Suprapubic skin (tissue), 4 donors: ENCODE results near the gene MAK. TPM values are rescaled to one million over a fixed set of nuclear protein-coding genes. Genes with fewer than 3 reads are reported as not detected.

Experiments used
- DNase-seq, 2 donors: peaks; one replicate each; pipeline ENCODE4 v3.0.0-alpha.2; 2019; ENCODE audit warnings: low spot score in 2 of 2
- H3K27ac ChIP-seq: fragments of 200-600 bp; sonication (generic); one replicate; pipeline ENCODE4 v1.5.1; 2019
- H3K27me3 ChIP-seq: fragments of 200-600 bp; sonication (generic); one replicate; pipeline ENCODE4 v1.5.1; 2019
- H3K36me3 ChIP-seq: fragments of 200-600 bp; sonication (generic); one replicate; pipeline ENCODE4 v1.5.1; 2019
- H3K4me1 ChIP-seq: fragments of 200-600 bp; sonication (generic); one replicate; pipeline ENCODE4 v1.5.1; 2019
- H3K4me3 ChIP-seq: fragments of 200-600 bp; sonication (generic); one replicate; pipeline ENCODE4 v1.5.1; 2019; ENCODE audit warnings: mild to moderate bottlenecking
- H3K9me3 ChIP-seq: fragments of 200-600 bp; sonication (generic); one replicate; pipeline ENCODE4 v1.5.1; 2019
- EP300 ChIP-seq: sonication (generic); formaldehyde crosslinking; IDR thresholded peaks from one replicate; pipeline ENCODE4 v1.6.1; 2017; ENCODE audit warnings: antibody characterized with exemption
- POLR2A ChIP-seq, 2 donors: fragments of 450-650 bp; IDR thresholded peaks; one replicate each; pipeline ENCODE4 v1.6.1; 2017; ENCODE audit warnings: antibody characterized with exemption in 2 of 2, mild to moderate bottlenecking in 2 of 2, moderate library complexity in 2 of 2
- POLR2AphosphoS5 ChIP-seq, 3 donors: sonication (generic); formaldehyde crosslinking; IDR thresholded peaks; one replicate each; pipeline ENCODE4 v1.6.1; 2017; ENCODE audit warnings: antibody characterized with exemption in 3 of 3
- WGBS: methylation state at CpG from one replicate; pipeline ENCODE4 v1.1.5; 2018; 5-methylcytosine and 5-hydroxymethylcytosine counted together
- total RNA-seq, 4 donors: library from RNA; depleted of rRNA; stranded (reverse); fragments of >200 nt; gene quantifications; one replicate each; pipeline ENCODE4 v1.1.0, GENCODE V29; 2016
- TF ChIP-seq, protein P1 (sequence below), 2 donors: fragments of 200-600 bp in 1 of 2; fragments of 450-650 bp in 1 of 2; sonication (generic) in 1 of 2; IDR thresholded peaks; one replicate each; pipeline ENCODE4 v1.5.1; 2016 to 2019; ENCODE audit warnings: antibody characterized with exemption in 2 of 2, mild to moderate bottlenecking in 1 of 2, moderate library complexity in 1 of 2

MAK gene
- total RNA-seq, 4 donors from 2014 or later = 0.26 to 0.49 TPM; not detected in 2

DNA sequence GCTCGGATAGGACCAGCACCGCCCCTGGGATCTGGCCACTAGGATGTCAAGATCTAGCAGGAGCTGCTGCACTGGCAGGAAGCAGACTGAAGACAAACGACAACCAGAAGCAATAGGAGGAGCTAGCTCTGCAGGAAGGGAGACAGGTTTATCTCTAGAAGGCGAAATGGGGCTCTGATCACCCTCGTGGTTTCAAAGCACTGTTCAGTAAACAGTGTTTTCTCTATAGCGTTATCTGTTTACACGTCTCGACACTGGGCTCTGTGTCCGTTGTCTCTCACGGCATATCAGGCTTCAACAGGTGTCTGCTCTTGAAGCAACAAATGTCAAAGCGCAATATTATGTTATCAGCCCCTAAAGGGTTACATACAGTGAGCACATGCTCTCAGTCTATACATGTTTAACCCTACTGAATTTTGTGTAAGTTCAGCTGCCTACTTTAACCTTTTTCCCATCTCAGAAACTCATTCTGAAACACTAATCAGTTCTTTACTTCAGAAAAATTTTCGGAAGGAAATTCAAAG, 66.9 kb downstream of the MAK start:
- Histone ChIP-seq H3K4me3 (no peak overlapping the region), H3K36me3 (peaks cover 33% of the 10 kb centered on the region), H3K27me3 (no peaks in the 10 kb centered on the region)

GRCh38 chr6:10769419-10769818, 68.9 kb downstream of the MAK start:
- Histone ChIP-seq H3K27me3 (no peaks in the 10 kb centered on the region), H3K27ac (no peak overlapping the region), H3K4me1 (no peaks in the 10 kb centered on the region), H3K36me3 (peaks cover 17% of the 10 kb centered on the region), H3K9me3 (no peaks in the 10 kb centered on the region), H3K4me3 (no peak overlapping the region)
- TF ChIP-seq, protein P1, sequence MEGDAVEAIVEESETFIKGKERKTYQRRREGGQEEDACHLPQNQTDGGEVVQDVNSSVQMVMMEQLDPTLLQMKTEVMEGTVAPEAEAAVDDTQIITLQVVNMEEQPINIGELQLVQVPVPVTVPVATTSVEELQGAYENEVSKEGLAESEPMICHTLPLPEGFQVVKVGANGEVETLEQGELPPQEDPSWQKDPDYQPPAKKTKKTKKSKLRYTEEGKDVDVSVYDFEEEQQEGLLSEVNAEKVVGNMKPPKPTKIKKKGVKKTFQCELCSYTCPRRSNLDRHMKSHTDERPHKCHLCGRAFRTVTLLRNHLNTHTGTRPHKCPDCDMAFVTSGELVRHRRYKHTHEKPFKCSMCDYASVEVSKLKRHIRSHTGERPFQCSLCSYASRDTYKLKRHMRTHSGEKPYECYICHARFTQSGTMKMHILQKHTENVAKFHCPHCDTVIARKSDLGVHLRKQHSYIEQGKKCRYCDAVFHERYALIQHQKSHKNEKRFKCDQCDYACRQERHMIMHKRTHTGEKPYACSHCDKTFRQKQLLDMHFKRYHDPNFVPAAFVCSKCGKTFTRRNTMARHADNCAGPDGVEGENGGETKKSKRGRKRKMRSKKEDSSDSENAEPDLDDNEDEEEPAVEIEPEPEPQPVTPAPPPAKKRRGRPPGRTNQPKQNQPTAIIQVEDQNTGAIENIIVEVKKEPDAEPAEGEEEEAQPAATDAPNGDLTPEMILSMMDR (IDR thresholded peaks at IDR 0.05) = no peak
- TF ChIP-seq EP300 = no peak
- TF ChIP-seq POLR2AphosphoS5 (IDR thresholded peaks at IDR 0.05) = no peak
- no peak for TF ChIP-seq POLR2A (IDR thresholded peaks at IDR 0.05)
- WGBS = 80% methylated on average over 3 of the region's 3 CpGs
- DNase-seq = no peak

More for the DNA sequence above, 66.9 kb downstream of the MAK start:
- no peak for DNase-seq
- Histone ChIP-seq H3K4me1 (no peaks in the 10 kb centered on the region), H3K9me3 (no peaks in the 10 kb centered on the region), H3K27ac (no peak overlapping the region)
- 82% methylated on average over 12 of the region's 12 CpGs for WGBS
- TF ChIP-seq, protein P1 (IDR thresholded peaks at IDR 0.05) = no peak
- TF ChIP-seq POLR2AphosphoS5 (IDR thresholded peaks at IDR 0.05) = no peak
- no peak for TF ChIP-seq POLR2A (IDR thresholded peaks at IDR 0.05)
- TF ChIP-seq EP300 = no peak

- Histone ChIP-seq H3K4me1 (peaks cover 11% of the 10 kb centered on the region), H3K9me3 (no peaks in the 10 kb centered on the region), H3K27me3 (no peaks in the 10 kb centered on the region), H3K4me3 (no peak overlapping the region), H3K36me3 (no peaks in the 10 kb centered on the region), H3K27ac (no peak overlapping the region)
- TF ChIP-seq, protein P1 (IDR thresholded peaks at IDR 0.05) = no peak
- TF ChIP-seq EP300 (no peak), POLR2A (IDR thresholded peaks at IDR 0.05) (no peak), POLR2AphosphoS5 (IDR thresholded peaks at IDR 0.05) (no peak)
- no peak for DNase-seq
- WGBS = 80% methylated on average over 2 of the region's 2 CpGs
These were observed 75.3 kb downstream of the MAK start for GRCh38 chr6:10763006-10763405.

DNA sequence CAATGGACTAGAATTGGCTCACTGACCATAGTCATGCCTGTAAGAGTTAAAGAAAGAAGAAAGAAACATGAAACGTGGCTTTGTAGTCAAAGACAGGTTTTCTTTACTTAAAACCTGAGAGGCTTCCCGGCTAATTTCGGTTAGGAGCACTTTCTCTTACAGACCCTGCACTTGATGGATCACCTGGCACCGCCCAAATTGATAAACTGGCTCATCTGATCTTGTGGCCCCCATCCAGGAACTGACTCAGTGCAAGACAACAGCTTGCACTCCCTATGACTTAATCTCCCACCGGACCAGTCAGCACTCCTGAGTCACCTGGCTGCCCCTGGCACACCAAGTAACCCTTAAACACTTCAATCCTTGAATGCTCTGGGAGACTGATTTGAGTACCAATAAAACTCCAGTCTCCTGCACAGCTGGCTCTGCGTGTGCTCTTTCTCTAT, 78.4 kb downstream of the MAK start:
- Histone ChIP-seq H3K27ac (no peak overlapping the region), H3K9me3 (no peaks in the 10 kb centered on the region), H3K4me3 (no peak overlapping the region), H3K36me3 (peaks cover 26% of the 10 kb centered on the region), H3K4me1 (peaks cover 11% of the 10 kb centered on the region), H3K27me3 (no peaks in the 10 kb centered on the region)
- WGBS = 40% methylated on average over 6 of the region's 6 CpGs
- no peak for DNase-seq
- no peak for TF ChIP-seq POLR2A (IDR thresholded peaks at IDR 0.05)
- TF ChIP-seq, protein P1 (IDR thresholded peaks at IDR 0.05) = no peak
- no peak for TF ChIP-seq EP300
- no peak for TF ChIP-seq POLR2AphosphoS5 (IDR thresholded peaks at IDR 0.05)

- Histone ChIP-seq H3K36me3 (peaks cover 31% of the 10 kb centered on the region), H3K27ac (no peak overlapping the region), H3K9me3 (no peaks in the 10 kb centered on the region), H3K27me3 (no peaks in the 10 kb centered on the region), H3K4me3 (no peak overlapping the region), H3K4me1 (peaks cover 11% of the 10 kb centered on the region)
- no peak for DNase-seq
- TF ChIP-seq POLR2AphosphoS5 (IDR thresholded peaks at IDR 0.05) = no peak
- TF ChIP-seq, protein P1 (IDR thresholded peaks at IDR 0.05) = peak; percentile 14 to 34
- TF ChIP-seq POLR2A (IDR thresholded peaks at IDR 0.05) = no peak
- WGBS = 37% methylated on average over 3 of the region's 3 CpGs
These were observed 79.0 kb downstream of the MAK start for GRCh38 chr6:10759312-10759839.
